CD14-positive monocyte (primary cell): ENCODE data around the gene LMNTD2. TPM values are rescaled to one million over a fixed set of nuclear protein-coding genes. Genes with fewer than 3 reads are reported as not detected.

ENCODE experiments used
- DNase-seq, 3 donors: peaks; one replicate each; pipeline ENCODE4 v3.0.0-alpha.2; 2011 to 2022
- H2AFZ ChIP-seq: 2 replicates; pipeline ENCODE4 v1.6.0; 2012; ENCODE audit warnings: mild to moderate bottlenecking, low read depth, low read length, inconsistent platforms; ENCODE audit not compliant: insufficient read depth, poor library complexity, severe bottlenecking
- H3K27ac ChIP-seq, 2 donors: 1 replicate in 1 of 2; 2 replicates in 1 of 2; pipeline ENCODE4 v1.5.1; 2012 to 2013; ENCODE audit warnings: low read length in 2 of 2, control low read depth in 1 of 2, inconsistent platforms in 1 of 2, low read depth in 1 of 2, mild to moderate bottlenecking in 1 of 2
- H3K27me3 ChIP-seq, 2 donors: one replicate each; pipeline versions ENCODE4 v1.6.0 to v1.6.1; 2011 to 2013; ENCODE audit warnings: low read length in 2 of 2; ENCODE audit not compliant: control insufficient read depth in 2 of 2, insufficient read depth in 2 of 2
- H3K36me3 ChIP-seq, 2 donors: replicated peaks in 1 of 2; 1 replicate in 1 of 2; 2 replicates in 1 of 2; pipeline versions ENCODE4 v1.5.1 to v1.6.1; 2012 to 2013; ENCODE audit warnings: low read length in 2 of 2, control low read depth in 1 of 2, inconsistent platforms in 1 of 2, mild to moderate bottlenecking in 1 of 2; ENCODE audit not compliant: insufficient read depth in 2 of 2, control insufficient read depth in 1 of 2
- H3K4me1 ChIP-seq, 2 donors: 1 replicate in 1 of 2; 2 replicates in 1 of 2; pipeline versions ENCODE4 v1.5.1 to v1.6.1; 2012 to 2013; ENCODE audit warnings: low read length in 2 of 2, control low read depth in 1 of 2, inconsistent platforms in 1 of 2, mild to moderate bottlenecking in 1 of 2, moderate library complexity in 1 of 2; ENCODE audit not compliant: insufficient read depth in 2 of 2, control insufficient read depth in 1 of 2
- H3K4me2 ChIP-seq: replicated peaks from 2 replicates; pipeline ENCODE3; 2012; ENCODE audit warnings: low read length, moderate library complexity, mild to moderate bottlenecking; ENCODE audit not compliant: poor library complexity, severe bottlenecking; ENCODE audit errors: extremely low read depth
- H3K4me3 ChIP-seq, 3 experiments: fragments of 200-600 bp in 1 of 3; sonication (generic) in 1 of 3; replicated peaks in 1 of 3; 1 replicate in 2 of 3; 2 replicates in 1 of 3; pipeline ENCODE4 v1.5.1; 2011 to 2013; ENCODE audit warnings: low read length in 3 of 3, mild to moderate bottlenecking in 3 of 3, control low read depth in 2 of 3, low read depth in 2 of 3, inconsistent platforms in 1 of 3, moderate library complexity in 1 of 3
- H3K79me2 ChIP-seq: 2 replicates; pipeline ENCODE4 v1.6.0; 2012; ENCODE audit warnings: mild to moderate bottlenecking, control low read depth, inconsistent platforms, low read length, moderate library complexity; ENCODE audit not compliant: insufficient read depth
- H3K9ac ChIP-seq: 2 replicates; pipeline ENCODE4 v1.6.0; 2017; ENCODE audit warnings: low read length, mild to moderate bottlenecking; ENCODE audit not compliant: insufficient read depth, poor library complexity, severe bottlenecking
- H3K9me3 ChIP-seq, 2 donors: replicated peaks in 1 of 2; 1 replicate in 1 of 2; 2 replicates in 1 of 2; pipeline versions ENCODE4 v1.5.1 to v1.6.1; 2012 to 2013; ENCODE audit warnings: low read length in 2 of 2, control low read depth in 1 of 2; ENCODE audit not compliant: control insufficient read depth in 1 of 2, insufficient read depth in 1 of 2
- H4K20me1 ChIP-seq: 2 replicates; pipeline ENCODE4 v1.6.0; 2012; ENCODE audit warnings: mild to moderate bottlenecking, low read length, control low read depth, moderate library complexity; ENCODE audit not compliant: insufficient read depth
- H3K27ac Mint-ChIP-seq, 7 donors: one replicate each; pipeline ENCODE4 v1.8.0; 2020; ENCODE audit warnings: mild to moderate bottlenecking in 7 of 7, mixed read lengths in 7 of 7, moderate library complexity in 6 of 7, inconsistent platforms in 2 of 7
- H3K27me3 Mint-ChIP-seq, 3 donors: one replicate each; pipeline ENCODE4 v1.8.0; 2021 to 2022; ENCODE audit warnings: low read depth in 3 of 3, mild to moderate bottlenecking in 3 of 3, mixed read lengths in 3 of 3, moderate library complexity in 3 of 3, inconsistent platforms in 1 of 3
- H3K36me3 Mint-ChIP-seq, 2 donors: one replicate each; pipeline ENCODE4 v1.8.0; 2020; ENCODE audit warnings: mixed read lengths in 2 of 2, inconsistent platforms in 1 of 2, mild to moderate bottlenecking in 1 of 2
- H3K4me1 Mint-ChIP-seq: one replicate; pipeline ENCODE4 v1.8.0; 2020; ENCODE audit warnings: mild to moderate bottlenecking, mixed read lengths
- H3K4me3 Mint-ChIP-seq, 2 donors: one replicate each; pipeline ENCODE4 v1.8.0; 2020; ENCODE audit warnings: mild to moderate bottlenecking in 2 of 2, mixed read lengths in 2 of 2, moderate library complexity in 1 of 2
- H3K9me3 Mint-ChIP-seq, 7 donors: one replicate each; pipeline ENCODE4 v1.8.0; 2020 to 2022; ENCODE audit warnings: mixed read lengths in 7 of 7, mild to moderate bottlenecking in 6 of 7, moderate library complexity in 6 of 7, inconsistent platforms in 2 of 7
- WGBS: methylation state at CpG from one replicate; pipeline ENCODE4 v1.1.5; 2013; ENCODE audit warnings: missing lambda C conversion rate; ENCODE audit not compliant: insufficient coverage; 5-methylcytosine and 5-hydroxymethylcytosine counted together
- intact Hi-C, 2 donors: fragments of 100-400 bp; cut with micrococcal nuclease; formaldehyde crosslinking; loops; one replicate each; pipeline versions ENCODE4 v1.15.0 to v1.15.1; 2023
- polyA plus RNA-seq, 3 donors: library from polyadenylated mRNA; depleted of rRNA in 1 of 3; unstranded in 2 of 3; stranded (reverse) in 1 of 3; fragments of 300-500 nt in 2 of 3; fragments of >200 nt in 1 of 3; fragmentation: Illumina TruSeq in 2 of 3; gene quantifications; 1 replicate in 2 of 3; 2 replicates in 1 of 3; pipeline ENCODE4 v1.2.3, GENCODE V29; 2012 to 2021
- TF ChIP-seq, protein P1 (sequence below): fragments of 200-600 bp; IDR thresholded peaks from one replicate; pipeline ENCODE4 v1.8.0; 2022; ENCODE audit warnings: antibody characterized with exemption, mild to moderate bottlenecking

LMNTD2 gene
- polyA plus RNA-seq, 3 donors, result 0.67 to 10.6 (median 1.2) TPM

DNA sequence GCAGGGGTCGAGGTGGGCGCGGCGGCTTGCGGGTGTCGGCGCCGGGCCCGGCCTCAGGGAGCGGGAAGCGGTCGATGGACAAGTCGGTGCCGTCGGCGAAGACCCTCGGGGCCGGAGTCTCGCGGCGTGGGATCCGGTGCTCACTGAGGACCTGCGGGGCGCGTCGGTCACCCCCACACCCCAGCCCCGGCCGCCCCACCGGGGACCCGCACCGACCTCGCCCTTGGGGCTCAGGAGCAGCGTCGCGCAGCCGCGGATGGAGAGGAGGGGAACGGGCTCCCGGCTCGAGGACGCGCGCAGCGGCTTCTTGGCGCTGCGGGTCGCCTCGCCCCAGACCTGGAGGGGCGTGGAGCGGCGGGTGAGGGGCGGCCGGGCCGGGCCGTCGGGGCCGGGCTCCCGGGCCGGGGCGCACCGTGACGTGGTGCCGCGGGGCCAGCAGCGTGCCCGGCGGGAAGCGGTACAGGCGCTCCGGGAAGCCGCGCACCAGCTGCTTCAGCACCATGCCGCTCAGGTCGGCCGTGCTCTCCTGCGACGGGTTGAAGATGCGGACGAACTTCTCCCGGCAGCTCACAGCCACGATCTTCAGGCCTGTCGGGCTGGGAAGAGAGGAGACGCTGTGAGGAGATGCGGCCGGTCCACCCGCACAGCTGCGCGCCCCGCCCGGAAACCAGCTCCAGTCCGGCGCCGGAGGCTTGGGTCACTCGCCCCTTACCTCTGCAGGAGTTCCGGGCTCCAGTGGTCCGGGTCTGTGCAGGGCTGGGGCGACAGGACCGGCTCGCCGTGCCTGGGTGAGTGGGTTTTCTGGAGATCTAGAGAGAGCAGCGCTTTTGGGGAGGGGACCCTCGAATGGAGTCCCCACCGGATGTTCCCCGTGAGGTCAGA, 4.5 kb downstream of the LMNTD2 start:
- peak overlapping the region in 1 of 2 donors; percentile 73 for H3K4me3 Mint-ChIP-seq
- Histone ChIP-seq H3K4me1 (peaks cover 10 to 29% of the 10 kb centered on the region in 2 donors), H3K27me3 (peaks cover 4 to 60% of the 10 kb centered on the region in 2 donors), H3K9ac (no peak overlapping the region), H3K36me3 (no peaks in the 10 kb centered on the region), H3K4me2 (peak overlapping the region; percentile 51), H3K27ac (no peak overlapping the region), H3K9me3 (peaks cover 0 to 8% of the 10 kb centered on the region in 2 donors), H3K4me3 (no peak overlapping the region), H3K79me2 (no peaks in the 10 kb centered on the region), H4K20me1 (no peaks in the 10 kb centered on the region), H2AFZ (no peak overlapping the region)
- no peak overlapping the region for H3K27ac Mint-ChIP-seq
- DNase-seq, result no peak
- H3K27me3 Mint-ChIP-seq, result peaks cover 29 to 71% (median 46%) of the 10 kb centered on the region in 3 donors
- intact Hi-C loops, result loop anchor here in 1 of 2 donors (2.0 kb wide), 1 partner anchor 167 kb away; no protein-coding TSS in a partner anchor
- 1% methylated on average over 99 of the region's 104 CpGs for WGBS
- H3K4me1 Mint-ChIP-seq, result peaks cover 12% of the 10 kb centered on the region
- H3K36me3 Mint-ChIP-seq, result peaks cover 0 to 2% of the 10 kb centered on the region in 2 donors
- TF ChIP-seq, protein P1, sequence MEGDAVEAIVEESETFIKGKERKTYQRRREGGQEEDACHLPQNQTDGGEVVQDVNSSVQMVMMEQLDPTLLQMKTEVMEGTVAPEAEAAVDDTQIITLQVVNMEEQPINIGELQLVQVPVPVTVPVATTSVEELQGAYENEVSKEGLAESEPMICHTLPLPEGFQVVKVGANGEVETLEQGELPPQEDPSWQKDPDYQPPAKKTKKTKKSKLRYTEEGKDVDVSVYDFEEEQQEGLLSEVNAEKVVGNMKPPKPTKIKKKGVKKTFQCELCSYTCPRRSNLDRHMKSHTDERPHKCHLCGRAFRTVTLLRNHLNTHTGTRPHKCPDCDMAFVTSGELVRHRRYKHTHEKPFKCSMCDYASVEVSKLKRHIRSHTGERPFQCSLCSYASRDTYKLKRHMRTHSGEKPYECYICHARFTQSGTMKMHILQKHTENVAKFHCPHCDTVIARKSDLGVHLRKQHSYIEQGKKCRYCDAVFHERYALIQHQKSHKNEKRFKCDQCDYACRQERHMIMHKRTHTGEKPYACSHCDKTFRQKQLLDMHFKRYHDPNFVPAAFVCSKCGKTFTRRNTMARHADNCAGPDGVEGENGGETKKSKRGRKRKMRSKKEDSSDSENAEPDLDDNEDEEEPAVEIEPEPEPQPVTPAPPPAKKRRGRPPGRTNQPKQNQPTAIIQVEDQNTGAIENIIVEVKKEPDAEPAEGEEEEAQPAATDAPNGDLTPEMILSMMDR, result no peak
- peaks cover 0 to 10% (median 2%) of the 10 kb centered on the region in 7 donors for H3K9me3 Mint-ChIP-seq

DNA sequence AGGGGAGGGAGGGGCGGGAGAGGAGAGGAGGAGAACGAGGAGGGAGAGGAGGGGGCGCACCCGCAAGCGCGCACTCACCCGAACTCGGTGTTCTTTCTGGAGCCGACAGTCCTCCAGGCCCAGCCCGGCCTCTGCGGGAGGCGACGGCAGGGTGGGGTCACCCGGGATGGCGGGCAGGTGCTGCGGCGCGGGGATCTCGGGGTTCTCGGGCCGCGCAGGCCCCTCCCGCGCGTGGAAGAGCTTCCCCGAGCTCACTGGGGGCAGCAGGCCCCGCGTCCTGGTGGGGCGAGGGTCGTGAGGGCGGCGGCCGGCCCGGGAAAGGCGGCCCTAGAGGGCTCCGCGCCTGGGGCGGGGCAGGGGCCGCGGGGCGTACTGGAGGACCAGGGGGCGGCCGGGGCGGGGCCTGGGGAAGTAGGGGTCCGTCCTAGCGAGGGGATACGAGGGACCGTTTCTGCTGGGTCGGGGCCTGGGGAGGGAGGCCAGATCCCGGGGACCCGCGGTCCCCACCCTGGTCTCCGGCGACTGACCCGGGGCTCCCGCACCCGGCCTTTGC, 5.2 kb downstream of the LMNTD2 start:
- TF ChIP-seq, protein P1, result peak; percentile 63
- Histone ChIP-seq H3K9me3 (peaks cover 0 to 8% of the 10 kb centered on the region in 2 donors), H3K4me1 (peaks cover 8 to 26% of the 10 kb centered on the region in 2 donors), H3K4me3 (no peak overlapping the region), H2AFZ (no peak overlapping the region), H3K36me3 (no peaks in the 10 kb centered on the region), H3K27me3 (peaks cover 4 to 60% of the 10 kb centered on the region in 2 donors), H3K79me2 (no peaks in the 10 kb centered on the region), H4K20me1 (no peaks in the 10 kb centered on the region), H3K27ac (no peak overlapping the region), H3K9ac (no peak overlapping the region), H3K4me2 (peak overlapping the region; percentile 51)
- H3K4me1 Mint-ChIP-seq, result peaks cover 11% of the 10 kb centered on the region
- H3K9me3 Mint-ChIP-seq, result peaks cover 0 to 10% (median 2%) of the 10 kb centered on the region in 7 donors
- H3K4me3 Mint-ChIP-seq, result no peak overlapping the region
- no peak overlapping the region for H3K27ac Mint-ChIP-seq
- DNase-seq, result no peak
- peaks cover 0 to 2% of the 10 kb centered on the region in 2 donors for H3K36me3 Mint-ChIP-seq
- under 1% methylated on average over 52 of the region's 57 CpGs for WGBS
- intact Hi-C loops, result no loop called here
- H3K27me3 Mint-ChIP-seq, result peaks cover 29 to 71% (median 46%) of the 10 kb centered on the region in 3 donors
